GM12874 (cell line): Measurements from ENCODE around the gene LIX1L.

Experiments used
- TF ChIP-seq, protein P1 (sequence below): IDR thresholded peaks from 2 replicates; pipeline ENCODE4 v1.5.1; 2011; ENCODE audit warnings: low read depth, mild to moderate bottlenecking, control low read depth, low read length, moderate library complexity; ENCODE audit not compliant: insufficient read depth

Gene LIX1L

DNA sequence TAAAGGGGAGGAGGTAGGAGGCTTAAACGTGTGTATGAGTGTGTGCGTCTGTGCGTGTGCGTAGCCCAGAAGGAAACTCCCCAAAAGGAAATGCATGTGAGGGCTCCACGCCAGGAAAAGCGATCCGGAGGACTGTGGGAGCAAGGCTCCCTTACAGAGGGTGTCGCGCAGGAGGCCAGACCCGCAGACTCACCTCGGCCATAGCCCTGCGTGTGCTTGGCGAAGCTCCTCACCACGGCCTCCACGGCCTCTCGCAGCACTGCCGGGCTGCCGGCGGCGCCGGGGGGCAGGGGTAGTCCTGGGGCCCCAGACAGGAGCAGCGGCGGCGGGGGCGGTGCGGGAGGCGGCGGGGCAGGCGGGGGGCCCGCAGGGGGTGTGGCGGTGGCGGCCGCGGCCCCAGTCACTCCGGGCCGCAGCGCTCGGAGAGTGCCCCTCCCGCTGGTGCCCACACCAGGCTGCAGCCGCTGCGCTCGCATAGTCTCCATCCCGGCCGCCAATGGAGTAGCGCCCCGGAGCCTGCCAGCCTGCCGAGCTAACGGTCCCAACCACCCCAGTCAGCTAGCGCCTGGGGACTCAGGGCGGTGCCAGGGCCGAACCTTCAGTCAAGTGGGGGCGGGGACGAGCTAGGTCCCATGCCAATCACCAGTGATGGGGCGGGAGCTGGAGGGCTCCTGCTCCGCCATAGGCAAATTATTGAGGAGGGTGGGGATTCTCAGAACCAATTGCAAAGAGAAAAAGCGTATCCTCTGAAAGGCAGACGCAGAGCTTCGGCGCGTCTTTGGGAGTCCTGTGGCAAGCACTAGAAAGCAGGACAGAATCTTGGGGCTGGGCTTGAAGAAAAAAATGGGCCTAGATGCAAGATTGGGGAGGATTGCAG is at the start of gene LIX1L:
TSS of gene LIX1L (minus strand) at position 575 of the 877 bp plus-strand sequence. CDS start at position 485, 90 bp downstream.
- TF ChIP-seq, protein P1, sequence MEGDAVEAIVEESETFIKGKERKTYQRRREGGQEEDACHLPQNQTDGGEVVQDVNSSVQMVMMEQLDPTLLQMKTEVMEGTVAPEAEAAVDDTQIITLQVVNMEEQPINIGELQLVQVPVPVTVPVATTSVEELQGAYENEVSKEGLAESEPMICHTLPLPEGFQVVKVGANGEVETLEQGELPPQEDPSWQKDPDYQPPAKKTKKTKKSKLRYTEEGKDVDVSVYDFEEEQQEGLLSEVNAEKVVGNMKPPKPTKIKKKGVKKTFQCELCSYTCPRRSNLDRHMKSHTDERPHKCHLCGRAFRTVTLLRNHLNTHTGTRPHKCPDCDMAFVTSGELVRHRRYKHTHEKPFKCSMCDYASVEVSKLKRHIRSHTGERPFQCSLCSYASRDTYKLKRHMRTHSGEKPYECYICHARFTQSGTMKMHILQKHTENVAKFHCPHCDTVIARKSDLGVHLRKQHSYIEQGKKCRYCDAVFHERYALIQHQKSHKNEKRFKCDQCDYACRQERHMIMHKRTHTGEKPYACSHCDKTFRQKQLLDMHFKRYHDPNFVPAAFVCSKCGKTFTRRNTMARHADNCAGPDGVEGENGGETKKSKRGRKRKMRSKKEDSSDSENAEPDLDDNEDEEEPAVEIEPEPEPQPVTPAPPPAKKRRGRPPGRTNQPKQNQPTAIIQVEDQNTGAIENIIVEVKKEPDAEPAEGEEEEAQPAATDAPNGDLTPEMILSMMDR: no peak

DNA sequence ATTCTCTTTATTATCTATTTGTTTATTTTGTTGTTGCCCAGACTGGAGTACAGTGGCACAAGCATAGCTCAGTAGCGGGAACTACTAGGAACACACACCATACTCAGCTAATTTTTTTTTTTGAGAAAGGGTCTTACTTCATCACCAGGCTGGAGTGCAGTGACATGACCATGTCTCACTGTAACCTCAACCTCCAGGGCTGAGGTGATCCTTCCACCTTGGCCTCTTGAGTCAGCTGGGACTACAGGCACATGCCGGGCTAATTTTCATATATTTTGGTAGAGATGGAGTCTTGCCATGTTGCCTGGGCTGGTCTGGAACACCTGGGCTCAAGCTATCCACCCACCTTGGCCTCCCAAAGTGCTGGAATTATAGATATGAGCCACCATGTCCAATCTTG is 43.9 kb upstream of the LIX1L start:
- TF ChIP-seq, protein P1: no peak

DNA sequence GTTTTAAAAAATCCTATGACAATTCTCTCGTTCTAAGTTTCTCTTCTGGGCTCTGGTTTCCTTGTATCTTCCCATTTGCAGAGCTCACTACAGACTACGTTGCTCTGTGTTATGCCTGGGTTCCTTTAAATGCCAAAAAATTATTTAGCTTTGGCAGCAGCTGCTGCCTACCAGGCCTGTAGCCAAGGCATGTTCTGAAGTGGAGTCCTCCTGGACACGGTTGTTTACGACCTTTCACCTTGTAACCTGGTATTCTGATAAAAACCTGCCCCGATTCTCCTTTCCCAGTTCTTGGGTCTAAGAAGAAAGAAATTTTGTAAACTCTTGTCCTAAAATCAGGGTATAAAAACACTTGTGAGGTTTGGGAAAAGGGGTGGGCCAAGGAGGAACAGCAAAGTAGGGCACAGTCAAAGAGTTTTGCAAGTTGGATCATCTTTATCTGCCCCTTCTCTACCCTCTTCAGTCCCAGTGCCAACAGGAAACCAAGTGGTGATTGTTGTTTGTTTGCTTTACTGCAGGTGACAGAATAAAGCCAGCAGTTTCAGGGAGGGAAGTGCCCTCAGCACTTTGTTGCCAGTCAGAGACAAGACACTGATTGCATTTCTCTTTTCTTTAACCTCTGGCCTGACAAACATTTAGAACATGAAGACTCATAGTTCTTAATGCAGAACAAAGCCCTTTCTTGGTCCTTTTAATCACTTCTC is 41.7 kb upstream of the LIX1L start:
- TF ChIP-seq, protein P1: no peak

DNA sequence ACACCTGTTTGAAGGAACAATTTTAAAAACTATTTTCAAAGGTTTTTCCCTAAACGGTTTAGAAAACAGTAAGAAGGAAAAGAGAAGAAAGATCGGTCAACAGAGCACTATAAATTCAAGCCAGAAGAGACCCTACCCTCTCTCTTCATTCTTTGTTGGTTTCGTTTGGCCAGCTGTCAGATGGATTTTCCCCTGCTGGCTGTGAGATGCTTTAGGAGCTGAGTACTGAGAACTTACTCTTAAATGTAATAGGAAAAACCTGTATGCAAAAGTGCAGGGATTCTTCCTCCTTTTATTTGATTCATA is 39.9 kb upstream of the LIX1L start:
- TF ChIP-seq, protein P1: no peak

DNA sequence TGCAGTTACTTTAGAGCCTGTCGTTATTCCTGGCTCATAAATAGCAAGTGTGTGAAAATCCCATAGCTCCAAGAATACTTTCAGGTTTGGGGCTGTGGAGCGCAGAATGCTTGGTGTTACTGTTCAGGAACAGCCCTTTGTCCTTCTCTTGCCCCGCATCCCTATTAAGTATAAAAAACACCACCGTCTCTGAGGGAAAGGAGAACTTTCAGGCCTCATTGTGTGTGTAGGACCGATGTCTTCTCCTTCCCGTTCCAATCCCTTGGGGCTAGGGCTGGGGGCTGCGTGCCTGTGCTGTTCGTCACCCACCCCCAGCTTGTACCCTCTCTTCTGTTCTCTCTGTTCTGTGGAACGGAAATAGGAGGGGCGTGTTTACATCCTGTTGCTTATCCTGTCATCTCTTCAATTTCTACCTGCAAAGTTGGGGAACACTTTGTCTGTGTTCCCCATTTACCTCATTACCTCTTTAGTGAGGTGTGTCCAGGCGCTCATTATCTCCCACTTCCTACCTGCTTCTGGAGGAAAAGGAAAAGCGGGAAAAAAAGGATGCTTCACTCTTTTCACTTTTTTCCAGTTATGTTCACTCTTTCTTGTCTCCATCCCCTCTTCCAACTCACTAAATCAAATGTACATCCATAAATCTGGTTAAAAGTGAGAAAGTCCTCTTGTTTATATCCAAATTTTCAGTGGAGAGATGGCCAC is 39.4 kb upstream of the LIX1L start:
- TF ChIP-seq, protein P1: no peak

DNA sequence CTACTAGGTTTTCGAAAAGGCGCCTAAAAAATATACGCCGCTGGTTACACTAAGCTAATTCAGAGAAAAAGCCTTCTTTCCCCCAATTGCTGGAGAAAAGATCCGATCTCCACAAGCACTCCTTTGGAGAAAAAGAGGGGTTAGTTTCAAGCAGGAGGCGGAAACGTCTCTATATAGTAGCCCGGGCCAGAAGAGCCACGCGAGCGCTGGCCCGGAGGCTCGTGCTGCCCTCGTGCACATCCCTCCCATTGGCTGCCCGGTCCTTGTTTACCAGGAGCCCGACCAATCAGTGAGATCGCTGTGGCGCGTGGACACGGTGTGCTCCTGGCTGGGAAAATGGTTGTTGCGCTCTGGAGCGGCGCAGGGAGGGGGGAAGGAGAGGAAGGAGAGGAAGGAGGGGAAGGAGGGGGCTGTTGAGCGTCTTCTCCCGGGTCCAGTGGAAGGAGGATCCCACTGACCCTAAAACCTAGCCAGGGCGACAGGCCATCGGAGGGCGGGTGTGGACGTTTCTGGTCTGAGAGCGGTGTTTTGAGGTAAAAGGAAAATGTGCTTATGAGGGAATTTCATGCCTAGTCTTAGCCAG is 38.7 kb upstream of the LIX1L start, which contains the start of gene TXNIP:
TSS of gene TXNIP (minus strand) at position 147 of the 583 bp plus-strand sequence. CDS start 313 bp downstream, outside the sequence.
- TF ChIP-seq, protein P1: no peak
